Astrocyte of the cerebellum (primary cell): ENCODE measurements around the gene RASGRP3.

Source experiments
- DNase-seq: peaks from one replicate; pipeline ENCODE4 v3.0.0-alpha.2; 2011; ENCODE audit warnings: low read depth
- H3K4me3 ChIP-seq: 2 replicates; pipeline ENCODE4 v1.5.1; 2011; ENCODE audit warnings: mild to moderate bottlenecking, low read depth, low read length, moderate library complexity
- CTCF ChIP-seq: IDR thresholded peaks from 2 replicates; pipeline ENCODE4 v1.5.1; 2012; ENCODE audit warnings: low read length, low read depth, moderate library complexity, mild to moderate bottlenecking; ENCODE audit errors: missing control alignments
- in situ Hi-C: cut with HindIII; loops from 2 replicates; pipeline ENCODE4 v1.10.0; 2017; ENCODE audit warnings: low sequenced_read_pairs

RASGRP3 gene

GRCh38 chr2:33496150-33496549, 19.7 kb downstream of the RASGRP3 start:
- in situ Hi-C loops = no loop called here
- no peak for DNase-seq

GRCh38 chr2:33496726-33497125, 20.3 kb downstream of the RASGRP3 start:
- DNase-seq = no peak
- TF ChIP-seq CTCF = no peak
- no peak overlapping the region for H3K4me3 ChIP-seq
- in situ Hi-C loops = no loop called here

More at GRCh38 chr2:33496150-33496549, 19.7 kb downstream of the RASGRP3 start:
- TF ChIP-seq CTCF = no peak
- no peak overlapping the region for H3K4me3 ChIP-seq

- in situ Hi-C loops = no loop called here
Observed at GRCh38 chr2:33497221-33497650, 20.8 kb downstream of the RASGRP3 start.

GRCh38 chr2:33498291-33498956, 22.0 kb downstream of the RASGRP3 start:
- no peak for TF ChIP-seq CTCF
- DNase-seq = no peak
- in situ Hi-C loops = no loop called here

More at GRCh38 chr2:33497221-33497650, 20.8 kb downstream of the RASGRP3 start:
- DNase-seq = no peak
- no peak for TF ChIP-seq CTCF
- no peak overlapping the region for H3K4me3 ChIP-seq

GRCh38 chr2:33500177-33500576, 23.7 kb downstream of the RASGRP3 start:
- DNase-seq = no peak
- in situ Hi-C loops = no loop called here
- no peak for TF ChIP-seq CTCF
- H3K4me3 ChIP-seq = no peak overlapping the region

More at GRCh38 chr2:33498291-33498956, 22.0 kb downstream of the RASGRP3 start:
- no peak overlapping the region for H3K4me3 ChIP-seq

GRCh38 chr2:33502025-33502424, 25.6 kb downstream of the RASGRP3 start:
- in situ Hi-C loops = no loop called here
- no peak for DNase-seq
- TF ChIP-seq CTCF = no peak
- no peak overlapping the region for H3K4me3 ChIP-seq

GRCh38 chr2:33503002-33503401, 26.6 kb downstream of the RASGRP3 start:
- in situ Hi-C loops = no loop called here
- no peak overlapping the region for H3K4me3 ChIP-seq
- DNase-seq = no peak
- TF ChIP-seq CTCF = no peak
